Ovary (tissue), 9 donors: ENCODE results near the gene CSGALNACT2. TPM values are rescaled to one million over a fixed set of nuclear protein-coding genes. Genes with fewer than 3 reads are reported as not detected.
A peak's percentile ranks its signal among the peaks of the same experiment; 100 is the strongest.

ENCODE experiments used
- DNase-seq, 5 donors: peaks; one replicate each; pipeline ENCODE4 v3.0.0-alpha.2; 2019 to 2020
- H3K27ac ChIP-seq, 2 donors: fragments of 200-600 bp; one replicate each; pipeline versions ENCODE4 v1.5.1 to v1.8.0; 2019 to 2022
- H3K27me3 ChIP-seq: fragments of 200-600 bp; one replicate; pipeline ENCODE4 v1.8.0; 2022
- H3K36me3 ChIP-seq: fragments of 200-600 bp; sonication (generic); one replicate; pipeline ENCODE4 v1.5.1; 2019
- H3K4me1 ChIP-seq: one replicate; pipeline ENCODE4 v1.8.1; 2013; ENCODE audit warnings: mild to moderate bottlenecking, moderate library complexity; ENCODE audit not compliant: insufficient read depth
- H3K4me3 ChIP-seq: fragments of 200-600 bp; sonication (generic); one replicate; pipeline ENCODE4 v1.5.1; 2017
- H3K9me3 ChIP-seq, 2 donors: fragments of 200-600 bp in 1 of 2; sonication (generic) in 1 of 2; one replicate each; pipeline versions ENCODE4 v1.5.1 to v1.8.1; 2013 to 2019; ENCODE audit warnings: mild to moderate bottlenecking in 1 of 2, moderate library complexity in 1 of 2
- CTCF ChIP-seq, 3 donors: fragments of 450-650 bp in 2 of 3; fragments of 200-600 bp in 1 of 3; IDR thresholded peaks; one replicate each; pipeline versions ENCODE4 v1.5.1 to v1.8.0; 2016 to 2022; ENCODE audit warnings: antibody characterized with exemption in 3 of 3, mild to moderate bottlenecking in 1 of 3
- EP300 ChIP-seq: sonication (generic); formaldehyde crosslinking; IDR thresholded peaks from one replicate; pipeline ENCODE4 v1.6.1; 2017; ENCODE audit warnings: antibody characterized with exemption
- POLR2A ChIP-seq: fragments of 450-650 bp; IDR thresholded peaks from one replicate; pipeline ENCODE4 v1.6.1; 2017; ENCODE audit warnings: antibody characterized with exemption, mild to moderate bottlenecking, moderate library complexity
- whole genome bisulfite sequencing, 3 donors: extraction: QIAGEN DNeasy Blood & Tissue Kit in 1 of 3; methylation state at CpG; one replicate each; pipeline versions ENCODE4 v1.1.5 to v1.1.7; 2013 to 2017; 5-methylcytosine and 5-hydroxymethylcytosine counted together
- intact Hi-C, 4 donors: fragments of 100-400 bp; cut with DNase I; formaldehyde crosslinking; loops; one replicate each; pipeline versions ENCODE4 v1.11.0 to v1.15.1; 2022 to 2023
- polyA plus RNA-seq, 2 donors: library from polyadenylated mRNA; stranded (reverse); fragments of 200-250 nt in 1 of 2; fragments of 350-450 nt in 1 of 2; fragmentation: Illumina TruSeq in 1 of 2; extraction: RNeasy Lipid Tissue Mini Kit (QIAGEN cat#74804) in 1 of 2; gene quantifications; one replicate each; pipeline ENCODE4 v1.2.3, GENCODE V29; 2013 to 2014
- total RNA-seq, 7 donors: library from RNA; depleted of rRNA in 2 of 7; stranded (reverse); fragments of >200 nt in 2 of 7; fragmentation: NEBNext Ultra II Directional in 3 of 7; extraction: Animal tissue kit (Norgen Biotek cat#: 25700) in 3 of 7; gene quantifications; one replicate each; pipeline versions ENCODE4 v1.1.0 to v1.2.4, GENCODE V29; 2016 to 2023
- donor health status: DM: no; HTN: no; CAD: no; lungs with moderate emphysema.
- donor health status: DM: no; HTN: no; CAD: no.
- donor health status: Bipolar disorder and iron deficiency.
- donor health status: DM: yes; HTN: yes; CAD: no.
- donor health status: DM: no; HTN: no; CAD: no.
- donor health status: DM: yes; HTN: yes; CAD: no.

Gene CSGALNACT2
- total and polyA plus RNA-seq, 9 donors = 14.8 to 27.2 (median 21.8) TPM

- no peaks in the 10 kb centered on the region for H3K4me1 ChIP-seq
- H3K36me3 ChIP-seq = no peaks in the 10 kb centered on the region
- no peaks in the 10 kb centered on the region for H3K9me3 ChIP-seq
- no peak overlapping the region for H3K4me3 ChIP-seq
- WGBS, 3 donors = 88 to 94% (median 89%) methylated on average over 8 of the region's 8 CpGs
- H3K27me3 ChIP-seq = no peaks in the 10 kb centered on the region
- peak in 3 of 5 donors; percentile 2 to 13 (median 6) for DNase-seq
- intact Hi-C loops = no loop called here
- H3K27ac ChIP-seq = no peak overlapping the region
- TF ChIP-seq CTCF (IDR thresholded peaks at IDR 0.05) = no peak
These were observed 88.9 kb downstream of the CSGALNACT2 start for GRCh38 chr10:43226851-43227845.

GRCh38 chr10:43227911-43228782 lies 89.9 kb downstream of the CSGALNACT2 start:
- H3K27me3 ChIP-seq = no peaks in the 10 kb centered on the region
- no peak overlapping the region for H3K27ac ChIP-seq
- 66 to 69% (median 69%) methylated on average over 14 of the region's 14 CpGs for WGBS, 3 donors
- peak in 3 of 5 donors; percentile 6 to 15 (median 11) for DNase-seq
- intact Hi-C loops = no loop called here
- TF ChIP-seq CTCF (IDR thresholded peaks at IDR 0.05) (no peak), EP300 (no peak), POLR2A (no peak)
- H3K9me3 ChIP-seq = no peaks in the 10 kb centered on the region
- no peaks in the 10 kb centered on the region for H3K36me3 ChIP-seq
- H3K4me3 ChIP-seq = no peak overlapping the region
- no peaks in the 10 kb centered on the region for H3K4me1 ChIP-seq

GRCh38 chr10:43228783-43229207 lies 90.5 kb downstream of the CSGALNACT2 start:
- TF ChIP-seq CTCF (IDR thresholded peaks at IDR 0.05) (no peak), EP300 (no peak), POLR2A (no peak)
- no peaks in the 10 kb centered on the region for H3K27me3 ChIP-seq
- WGBS, 3 donors = 6 to 8% (median 7%) methylated on average over 23 of the region's 23 CpGs
- H3K36me3 ChIP-seq = no peaks in the 10 kb centered on the region
- no peaks in the 10 kb centered on the region for H3K9me3 ChIP-seq
- no peak overlapping the region for H3K27ac ChIP-seq
- H3K4me1 ChIP-seq = no peaks in the 10 kb centered on the region
- H3K4me3 ChIP-seq = no peak overlapping the region
- intact Hi-C loops = no loop called here
- DNase-seq = no peak

- no peak overlapping the region for H3K27ac ChIP-seq
- DNase-seq = peak in 3 of 5 donors; percentile 4 to 22 (median 6)
- no peaks in the 10 kb centered on the region for H3K9me3 ChIP-seq
These were observed 91.2 kb downstream of the CSGALNACT2 start for GRCh38 chr10:43229208-43230061.

More at GRCh38 chr10:43229208-43230061, 91.2 kb downstream of the CSGALNACT2 start:
- Histone ChIP-seq H3K4me3 (no peak overlapping the region), H3K4me1 (no peaks in the 10 kb centered on the region), H3K27me3 (no peaks in the 10 kb centered on the region), H3K36me3 (no peaks in the 10 kb centered on the region)
- TF ChIP-seq EP300 (no peak), CTCF (IDR thresholded peaks at IDR 0.05) (no peak), POLR2A (no peak)
- intact Hi-C loops = no loop called here
- WGBS, 3 donors = 0 to 1% (median 1%) methylated on average over 36 to 99 of the region's 99 CpGs
